ENCODE results near the gene SZRD1. TPM values are rescaled to one million over a fixed set of nuclear protein-coding genes. Genes with fewer than 3 reads are reported as not detected.

SZRD1 gene
- total and polyA plus RNA-seq, 2 donors (not counting 3 experiments of a cell fraction or from before 2014, with no cell fraction given), result 162 to 164 TPM

DNA sequence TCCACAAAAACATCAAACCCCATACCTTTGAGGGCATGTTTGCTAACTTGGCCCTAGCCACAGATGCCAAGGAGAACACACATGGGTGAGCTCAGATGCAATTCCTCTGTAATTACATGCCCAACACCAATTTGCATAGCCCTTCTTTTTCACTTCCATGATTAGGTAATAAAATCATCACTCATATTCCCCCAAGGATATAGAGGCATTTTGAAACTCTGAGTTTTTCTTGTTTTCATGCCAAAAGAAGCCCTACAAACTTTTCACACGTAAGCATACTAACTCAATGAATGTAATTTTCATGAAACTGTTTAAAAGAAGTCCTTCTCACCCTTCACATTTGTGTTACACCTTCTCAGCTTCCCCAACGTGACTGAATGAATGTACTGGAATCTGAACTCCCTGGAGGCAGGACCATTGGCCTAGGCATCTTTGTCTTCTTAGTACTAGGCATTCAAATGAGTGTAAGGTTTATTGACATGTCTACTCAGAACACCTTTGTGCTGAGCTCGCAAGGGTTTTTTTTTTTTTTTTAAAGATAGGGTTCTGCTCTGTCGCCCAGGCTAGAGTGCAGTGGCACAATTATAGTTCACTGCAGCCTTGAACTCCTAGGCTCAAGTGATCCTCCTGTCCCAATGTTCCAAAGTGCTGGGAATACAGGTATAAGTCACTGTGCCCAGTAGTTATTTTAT, 45.7 kb upstream of the SZRD1 start:
- Histone ChIP-seq H3K4me1 (ENCODE audit: control insufficient read depth, extremely low read depth, insufficient read depth, low read length) (peaks cover 3% of the 10 kb centered on the region), H3K27me3 (ENCODE audit: control insufficient read depth in 2 of 2, insufficient read depth in 2 of 2, low read length in 2 of 2) (no peaks in the 10 kb centered on the region), H3K9me3 (replicated peaks; ENCODE audit: control insufficient read depth, insufficient read depth, low read length) (no peaks in the 10 kb centered on the region), H3K27ac (ENCODE audit: insufficient read depth, low read depth, low read length) (no peak overlapping the region), H4K20me1 (replicated peaks; ENCODE audit: control insufficient read depth, extremely low read depth, insufficient read depth, low read length) (no peaks in the 10 kb centered on the region), H3K4me2 (ENCODE audit: insufficient read depth, low read length) (no peak overlapping the region), H3K4me3 (replicated peaks in 1 of 3; ENCODE audit: insufficient read depth in 1 of 3, low read depth in 1 of 3, low read length in 3 of 3) (no peak overlapping the region), H3K36me3 (ENCODE audit: control insufficient read depth in 2 of 2, extremely low read depth in 1 of 2, insufficient read depth in 2 of 2, low read length in 2 of 2) (no peaks in the 10 kb centered on the region), H3K79me2 (ENCODE audit: control insufficient read depth, insufficient read depth, low read length) (peaks cover 45% of the 10 kb centered on the region), H3K9ac (replicated peaks; ENCODE audit: extremely low read depth, insufficient read depth, low read length) (no peak overlapping the region), H3K9me1 (replicated peaks; ENCODE audit: control insufficient read depth, extremely low read depth, insufficient read depth, low read length) (no peaks in the 10 kb centered on the region), H2AFZ (ENCODE audit: low read depth, low read length) (no peak overlapping the region)
- BruUV-seq (replicated peaks), result no TSS peak
- DNase-seq (ENCODE audit: low read depth, low spot score) (no peak), FAIRE-seq (no peak)
- ChIA-PET CTCF (no interaction called here), POLR2A (no interaction called here)
- intact Hi-C loops (cut with micrococcal nuclease), result no loop called here
- dilution Hi-C loops (cut with MboI; ENCODE audit: extremely low pct_ligation_motif_present, low sequenced_read_pairs), result no loop called here
- no peak for TF ChIP-seq POLR2A (IDR thresholded peaks at IDR 0.05; ENCODE audit: low read depth, low read length)
- TF ChIP-seq FOS (IDR thresholded peaks at IDR 0.05; ENCODE audit: borderline replicate concordance, insufficient read depth, low read length), result no peak
- TF ChIP-seq, protein P1, sequence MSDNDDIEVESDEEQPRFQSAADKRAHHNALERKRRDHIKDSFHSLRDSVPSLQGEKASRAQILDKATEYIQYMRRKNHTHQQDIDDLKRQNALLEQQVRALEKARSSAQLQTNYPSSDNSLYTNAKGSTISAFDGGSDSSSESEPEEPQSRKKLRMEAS (IDR thresholded peaks at IDR 0.05; ENCODE audit: insufficient read depth, insufficient read length), result no peak

DNA sequence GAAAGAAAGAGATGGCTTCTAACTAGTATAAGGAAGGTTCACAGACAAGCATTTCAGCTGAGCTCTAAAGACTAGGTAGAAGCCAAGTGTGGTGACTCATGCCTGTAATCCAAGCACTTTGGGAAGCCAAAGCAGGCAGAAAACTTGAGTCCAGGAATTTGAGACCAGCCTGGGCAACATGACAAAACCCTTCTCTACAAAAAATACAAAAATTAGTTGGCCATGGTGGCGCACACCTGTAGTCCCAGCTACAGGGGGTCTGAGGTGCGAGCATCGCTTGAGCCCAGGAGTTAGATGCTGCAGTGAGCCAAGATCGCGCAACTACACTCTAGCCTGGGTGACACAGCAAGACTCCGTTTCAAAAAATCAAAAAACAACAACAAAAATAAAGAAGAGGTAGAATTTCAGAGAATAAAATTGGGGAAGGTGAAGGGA, 42.6 kb upstream of the SZRD1 start:
- ChIA-PET POLR2A (no interaction called here), CTCF (interaction anchor here (0.8 to 1.7 kb wide), 3 partner anchors 11 to 75 kb away, joined by 3 to 6 read pairs (median 3); no protein-coding TSS in a partner anchor)

More for the DNA sequence above, 42.6 kb upstream of the SZRD1 start:
- intact Hi-C loops (cut with micrococcal nuclease) (no loop called here), dilution Hi-C loops (cut with MboI; ENCODE audit: extremely low pct_ligation_motif_present, low sequenced_read_pairs) (no loop called here)
- H3K9me1 ChIP-seq (replicated peaks; ENCODE audit: control insufficient read depth, extremely low read depth, insufficient read depth, low read length), result no peaks in the 10 kb centered on the region
- no peak overlapping the region for H3K27ac ChIP-seq (ENCODE audit: insufficient read depth, low read depth, low read length)
- no peaks in the 10 kb centered on the region for H3K9me3 ChIP-seq (replicated peaks; ENCODE audit: control insufficient read depth, insufficient read depth, low read length)
- no peaks in the 10 kb centered on the region for H4K20me1 ChIP-seq (replicated peaks; ENCODE audit: control insufficient read depth, extremely low read depth, insufficient read depth, low read length)
- peak; percentile 64 for FAIRE-seq
- H2AFZ ChIP-seq (ENCODE audit: low read depth, low read length), result no peak overlapping the region
- no peaks in the 10 kb centered on the region for H3K27me3 ChIP-seq (ENCODE audit: control insufficient read depth in 2 of 2, insufficient read depth in 2 of 2, low read length in 2 of 2)
- no peak overlapping the region for H3K4me2 ChIP-seq (ENCODE audit: insufficient read depth, low read length)
- peaks cover 3% of the 10 kb centered on the region for H3K4me1 ChIP-seq (ENCODE audit: control insufficient read depth, extremely low read depth, insufficient read depth, low read length)
- TF ChIP-seq JUN (IDR thresholded peaks at IDR 0.05; ENCODE audit: borderline replicate concordance, insufficient read depth, insufficient read length, low read depth), result no peak
- TF ChIP-seq GATA2 (IDR thresholded peaks at IDR 0.05; ENCODE audit: insufficient read depth, insufficient read length, low read depth, low read length), result no peak
- peak; percentile 72 for TF ChIP-seq FOS (IDR thresholded peaks at IDR 0.05; ENCODE audit: borderline replicate concordance, insufficient read depth, low read length)
- no peaks in the 10 kb centered on the region for H3K36me3 ChIP-seq (ENCODE audit: control insufficient read depth in 2 of 2, extremely low read depth in 1 of 2, insufficient read depth in 2 of 2, low read length in 2 of 2)
- no peak overlapping the region for H3K4me3 ChIP-seq (replicated peaks in 1 of 3; ENCODE audit: insufficient read depth in 1 of 3, low read depth in 1 of 3, low read length in 3 of 3)
- DNase-seq (ENCODE audit: low read depth, low spot score), result peak; percentile 53
- H3K9ac ChIP-seq (replicated peaks; ENCODE audit: extremely low read depth, insufficient read depth, low read length), result no peak overlapping the region
- peaks cover 36% of the 10 kb centered on the region for H3K79me2 ChIP-seq (ENCODE audit: control insufficient read depth, insufficient read depth, low read length)
- no TSS peak for BruUV-seq (replicated peaks)

All from endothelial cell of umbilical vein (primary cell).